Keratinocyte (primary cell): ENCODE measurements around the gene HSD17B2.

Source experiments
- CTCF ChIP-seq, 3 experiments: IDR thresholded peaks in 1 of 3; conservative IDR thresholded peaks in 1 of 3; optimal IDR thresholded peaks in 1 of 3; 2 replicates in 2 of 3; 3 replicates in 1 of 3; pipeline versions ENCODE3 to v1.5.1; 2011; ENCODE audit warnings: low read length in 3 of 3, mild to moderate bottlenecking in 3 of 3, moderate library complexity in 2 of 3, control low read depth in 1 of 3, inconsistent platforms in 1 of 3; ENCODE audit not compliant: insufficient read depth in 2 of 3; ENCODE audit errors: extremely low read depth in 1 of 3
- EZH2 ChIP-seq: IDR thresholded peaks from one replicate; pipeline ENCODE4 v1.6.1; 2012; ENCODE audit warnings: inconsistent platforms, mild to moderate bottlenecking, low read length, moderate library complexity

GRCh38 chr16:82078125-82078524 lies 43.1 kb downstream of the HSD17B2 start:
- TF ChIP-seq CTCF (optimal IDR thresholded peaks at IDR 0.05 in 1 of 3, IDR thresholded peaks at IDR 0.05 in 1 of 3, conservative IDR thresholded peaks at IDR 0.05 in 1 of 3; ENCODE audit: extremely low read depth in 1 of 3, insufficient read depth in 2 of 3, low read length in 3 of 3) = no peak
- TF ChIP-seq EZH2 = no peak
